Left lung (tissue), 10 donors: ENCODE results near the gene MAP3K5. TPM values are rescaled to one million over a fixed set of nuclear protein-coding genes. Genes with fewer than 3 reads are reported as not detected.
"Not testable (repeated sequence)": the region's sequence is repeated elsewhere in the genome, so short reads cannot be mapped to it uniquely, and the experiment has no call there.

ENCODE experiments used
- ATAC-seq: fragments of 200-7000 bp; cut with Tn5 transposase; one replicate; pipeline ENCODE4 v1.9.1; 2020; ENCODE audit warnings: moderate library complexity
- DNase-seq, 4 donors: peaks; one replicate each; pipeline ENCODE4 v3.0.0-alpha.2; 2013 to 2020
- H3K27ac ChIP-seq, 2 donors: fragments of 200-600 bp; sonication (generic) in 1 of 2; one replicate each; pipeline versions ENCODE4 v1.5.0 to v1.8.0; 2020 to 2021
- H3K27me3 ChIP-seq, 2 donors: fragments of 200-600 bp; sonication (generic) in 1 of 2; one replicate each; pipeline versions ENCODE4 v1.5.0 to v1.8.0; 2020 to 2021
- H3K36me3 ChIP-seq, 2 donors: fragments of 200-600 bp; sonication (generic) in 1 of 2; one replicate each; pipeline versions ENCODE4 v1.5.0 to v1.8.0; 2020 to 2021
- H3K4me1 ChIP-seq, 2 donors: fragments of 200-600 bp; one replicate each; pipeline ENCODE4 v1.8.0; 2021
- H3K4me3 ChIP-seq, 2 donors: fragments of 200-600 bp; sonication (generic) in 1 of 2; one replicate each; pipeline versions ENCODE4 v1.5.0 to v1.8.0; 2020 to 2021; ENCODE audit warnings: mild to moderate bottlenecking in 1 of 2
- H3K9me3 ChIP-seq, 2 donors: fragments of 200-600 bp; sonication (generic) in 1 of 2; one replicate each; pipeline versions ENCODE4 v1.5.0 to v1.8.0; 2020 to 2021
- intact Hi-C, 2 donors: fragments of 100-400 bp; cut with DNase I; formaldehyde crosslinking; loops; one replicate each; pipeline versions ENCODE4 v1.11.2 to v1.14.2; 2022
- polyA plus RNA-seq, 6 donors: library from polyadenylated mRNA; unstranded; fragments of 120-200 nt; gene quantifications; one replicate each; pipeline ENCODE4 v1.2.1, GENCODE V29; 2013; ENCODE audit not compliant: insufficient read length in 6 of 6
- total RNA-seq, 2 donors: library from RNA; stranded (reverse); fragmentation: NEBNext Ultra II Directional; extraction: Animal tissue kit (Norgen Biotek cat#: 25700); gene quantifications; one replicate each; pipeline ENCODE4 v1.2.1, GENCODE V29; 2021
- TF ChIP-seq, protein P1 (sequence below), 2 donors: fragments of 200-600 bp; sonication (generic) in 1 of 2; IDR thresholded peaks; one replicate each; pipeline versions ENCODE4 v1.5.0 to v1.8.0; 2021; ENCODE audit warnings: antibody characterized with exemption in 2 of 2
- donor health status: DM: no; HTN: yes; CAD: no.
- donor health status: DM: no; HTN: no; CAD: no.

Gene MAP3K5
- total and polyA plus RNA-seq, 8 donors: 6.3 to 27.7 (median 7.2) TPM

- Histone ChIP-seq H3K9me3 (no peaks in the 10 kb centered on the region), H3K4me3 (no peak overlapping the region), H3K27ac (peak overlapping the region; percentile 55 to 78), H3K27me3 (no peaks in the 10 kb centered on the region), H3K4me1 (peaks cover 18 to 84% of the 10 kb centered on the region in 2 donors), H3K36me3 (no peaks in the 10 kb centered on the region)
- intact Hi-C loops: no loop called here
- ATAC-seq (peak; percentile 28), DNase-seq (no peak)
- TF ChIP-seq, protein P1, sequence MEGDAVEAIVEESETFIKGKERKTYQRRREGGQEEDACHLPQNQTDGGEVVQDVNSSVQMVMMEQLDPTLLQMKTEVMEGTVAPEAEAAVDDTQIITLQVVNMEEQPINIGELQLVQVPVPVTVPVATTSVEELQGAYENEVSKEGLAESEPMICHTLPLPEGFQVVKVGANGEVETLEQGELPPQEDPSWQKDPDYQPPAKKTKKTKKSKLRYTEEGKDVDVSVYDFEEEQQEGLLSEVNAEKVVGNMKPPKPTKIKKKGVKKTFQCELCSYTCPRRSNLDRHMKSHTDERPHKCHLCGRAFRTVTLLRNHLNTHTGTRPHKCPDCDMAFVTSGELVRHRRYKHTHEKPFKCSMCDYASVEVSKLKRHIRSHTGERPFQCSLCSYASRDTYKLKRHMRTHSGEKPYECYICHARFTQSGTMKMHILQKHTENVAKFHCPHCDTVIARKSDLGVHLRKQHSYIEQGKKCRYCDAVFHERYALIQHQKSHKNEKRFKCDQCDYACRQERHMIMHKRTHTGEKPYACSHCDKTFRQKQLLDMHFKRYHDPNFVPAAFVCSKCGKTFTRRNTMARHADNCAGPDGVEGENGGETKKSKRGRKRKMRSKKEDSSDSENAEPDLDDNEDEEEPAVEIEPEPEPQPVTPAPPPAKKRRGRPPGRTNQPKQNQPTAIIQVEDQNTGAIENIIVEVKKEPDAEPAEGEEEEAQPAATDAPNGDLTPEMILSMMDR (IDR thresholded peaks at IDR 0.05): no peak
Measured at GRCh38 chr6:136762022-136762975, 30.0 kb downstream of the MAP3K5 start.

DNA sequence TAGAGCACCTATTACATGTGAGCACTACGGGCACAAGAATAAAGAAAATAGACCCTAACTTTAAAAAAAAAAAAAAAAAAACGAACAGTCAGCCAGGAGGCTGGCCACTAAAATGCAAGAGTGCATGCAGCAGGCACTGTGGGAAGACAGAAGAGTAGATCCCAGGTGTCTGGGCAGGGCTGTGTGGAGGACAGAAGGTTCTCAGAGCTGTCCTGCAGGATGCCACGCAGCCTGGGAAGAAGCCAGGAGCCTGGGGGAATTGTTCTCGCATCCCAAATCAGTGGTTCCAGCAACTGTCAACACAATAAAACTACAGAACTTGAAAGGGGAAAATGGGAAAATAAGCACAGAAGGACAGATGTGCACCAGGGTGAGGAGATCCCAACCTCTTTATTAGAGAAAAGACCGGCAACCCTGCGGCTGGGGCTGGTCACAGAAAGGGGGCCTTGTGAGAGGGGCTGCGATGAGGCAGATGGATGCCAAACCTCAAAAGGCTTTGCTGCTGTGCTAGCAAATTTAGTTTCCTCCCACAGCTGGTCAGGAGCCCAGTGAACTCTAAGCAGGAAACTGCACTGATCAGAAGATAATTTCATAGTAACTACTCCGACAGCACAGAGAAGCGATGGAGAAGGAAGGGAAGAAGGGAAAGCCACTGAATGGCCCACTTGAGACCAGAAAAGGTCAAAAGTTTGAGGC is 30.9 kb downstream of the MAP3K5 start:
- TF ChIP-seq, protein P1 (IDR thresholded peaks at IDR 0.05): no peak
- Histone ChIP-seq H3K4me1 (peaks cover 17 to 87% of the 10 kb centered on the region in 2 donors), H3K27me3 (no peaks in the 10 kb centered on the region), H3K27ac (peak overlapping the region; percentile 55 to 78), H3K9me3 (no peaks in the 10 kb centered on the region), H3K36me3 (no peaks in the 10 kb centered on the region), H3K4me3 (no peak overlapping the region)
- intact Hi-C loops: no loop called here
- peak in 1 of 4 donors; percentile 58 for DNase-seq
- ATAC-seq: peak; percentile 76

DNA sequence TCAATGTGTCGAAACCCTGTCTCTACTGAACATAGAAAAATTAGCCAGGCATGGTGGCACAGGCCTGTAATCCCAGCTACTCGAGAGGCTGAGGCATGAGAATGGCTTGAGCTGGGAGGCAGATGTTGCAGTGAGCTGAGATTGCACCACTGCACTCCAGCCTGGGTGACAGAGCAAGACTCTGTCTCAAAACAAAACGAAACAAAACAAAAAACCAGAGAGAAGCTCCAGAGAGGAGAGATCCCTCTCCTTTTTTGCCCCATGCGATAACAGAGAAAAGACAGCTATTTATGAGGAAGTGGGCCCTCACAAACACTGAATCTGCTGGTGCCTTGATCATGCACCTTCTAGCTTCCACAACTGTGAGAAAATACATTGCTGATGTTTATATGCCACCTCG is 31.5 kb downstream of the MAP3K5 start:
- H3K36me3 ChIP-seq, H3K27me3 ChIP-seq, intact Hi-C loops, DNase-seq, H3K9me3 ChIP-seq, H3K4me3 ChIP-seq: not testable (repeated sequence)
- peak overlapping the region; percentile 55 to 78 for H3K27ac ChIP-seq
- peak; percentile 19 for ATAC-seq
- H3K4me1 ChIP-seq: peaks cover 12 to 87% of the 10 kb centered on the region in 2 donors

GRCh38 chr6:136757150-136757549 is 35.1 kb downstream of the MAP3K5 start:
- DNase-seq (no peak), ATAC-seq (peak; percentile 22)
- Histone ChIP-seq H3K27me3 (no peaks in the 10 kb centered on the region), H3K36me3 (no peaks in the 10 kb centered on the region), H3K4me3 (no peak overlapping the region), H3K9me3 (no peaks in the 10 kb centered on the region), H3K27ac (peak overlapping the region in 1 of 2 donors; percentile 72), H3K4me1 (peaks cover 22 to 75% of the 10 kb centered on the region in 2 donors)
- intact Hi-C loops: no loop called here
- TF ChIP-seq, protein P1 (IDR thresholded peaks at IDR 0.05): no peak

- Histone ChIP-seq H3K27me3 (no peaks in the 10 kb centered on the region), H3K27ac (no peak overlapping the region), H3K36me3 (no peaks in the 10 kb centered on the region), H3K4me3 (no peak overlapping the region), H3K9me3 (no peaks in the 10 kb centered on the region), H3K4me1 (peaks cover 33 to 77% of the 10 kb centered on the region in 2 donors)
- intact Hi-C loops: no loop called here
- DNase-seq (no peak), ATAC-seq (no peak)
- TF ChIP-seq, protein P1 (IDR thresholded peaks at IDR 0.05): no peak
Measured at GRCh38 chr6:136754820-136755219, 37.5 kb downstream of the MAP3K5 start.
